ENCODE results near the gene RAB8A. TPM values are rescaled to one million over a fixed set of nuclear protein-coding genes. Genes with fewer than 3 reads are reported as not detected.
"Not testable (repeated sequence)": the region's sequence is repeated elsewhere in the genome, so short reads cannot be mapped to it uniquely, and the experiment has no call there.

The RAB8A gene
- total RNA-seq, 1 donor from 2014 or later = 31.3 TPM

GRCh38 chr19:16167055-16167454 lies 55.4 kb downstream of the RAB8A start:
- Histone ChIP-seq H3K9me3 (ENCODE audit: control insufficient read depth in 3 of 3, low read length in 3 of 3) (peaks cover 0 to 2% (median 0%) of the 10 kb centered on the region in 3 donors), H3K4me3 (ENCODE audit: low read length in 3 of 3) (no peak overlapping the region), H3K4me1 (ENCODE audit: control insufficient read depth in 3 of 3, insufficient read depth in 3 of 3, low read length in 3 of 3) (no peaks in the 10 kb centered on the region), H3K36me3 (ENCODE audit: control insufficient read depth in 3 of 3, insufficient read depth in 3 of 3, low read length in 3 of 3) (no peaks in the 10 kb centered on the region), H3K9ac (ENCODE audit: low read depth in 1 of 3, low read length in 3 of 3) (no peak overlapping the region), H3K27me3 (ENCODE audit: control insufficient read depth in 3 of 3, insufficient read depth in 3 of 3, low read length in 3 of 3) (peaks cover 0 to 4% (median 0%) of the 10 kb centered on the region in 3 donors), H3K27ac (ENCODE audit: low read depth, low read length) (no peak overlapping the region)

- H3K27me3 ChIP-seq (ENCODE audit: control insufficient read depth in 3 of 3, insufficient read depth in 3 of 3, low read length in 3 of 3) = peaks cover 6 to 10% (median 6%) of the 10 kb centered on the region in 3 donors
- H3K27ac ChIP-seq (ENCODE audit: low read depth, low read length) = no peak overlapping the region
- H3K9ac ChIP-seq (ENCODE audit: low read depth in 1 of 3, low read length in 3 of 3) = no peak overlapping the region
- peaks cover 0 to 2% (median 0%) of the 10 kb centered on the region in 3 donors for H3K9me3 ChIP-seq (ENCODE audit: control insufficient read depth in 3 of 3, low read length in 3 of 3)
- H3K4me3 ChIP-seq (ENCODE audit: low read length in 3 of 3) = no peak overlapping the region
- no peaks in the 10 kb centered on the region for H3K36me3 ChIP-seq (ENCODE audit: control insufficient read depth in 3 of 3, insufficient read depth in 3 of 3, low read length in 3 of 3)
- no peaks in the 10 kb centered on the region for H3K4me1 ChIP-seq (ENCODE audit: control insufficient read depth in 3 of 3, insufficient read depth in 3 of 3, low read length in 3 of 3)
Observed at GRCh38 chr19:16168465-16169081, 56.9 kb downstream of the RAB8A start.

GRCh38 chr19:16170134-16170533 lies 58.4 kb downstream of the RAB8A start:
- Histone ChIP-seq H3K9ac (ENCODE audit: low read depth in 1 of 3, low read length in 3 of 3) (no peak overlapping the region), H3K36me3 (ENCODE audit: control insufficient read depth in 3 of 3, insufficient read depth in 3 of 3, low read length in 3 of 3) (no peaks in the 10 kb centered on the region), H3K27ac (ENCODE audit: low read depth, low read length) (no peak overlapping the region), H3K4me3 (ENCODE audit: low read length in 3 of 3) (no peak overlapping the region), H3K4me1 (ENCODE audit: control insufficient read depth in 3 of 3, insufficient read depth in 3 of 3, low read length in 3 of 3) (no peaks in the 10 kb centered on the region), H3K27me3 (ENCODE audit: control insufficient read depth in 3 of 3, insufficient read depth in 3 of 3, low read length in 3 of 3) (peaks cover 6 to 11% (median 7%) of the 10 kb centered on the region in 3 donors), H3K9me3 (ENCODE audit: control insufficient read depth in 3 of 3, low read length in 3 of 3) (peaks cover 0 to 2% (median 0%) of the 10 kb centered on the region in 3 donors)

GRCh38 chr19:16175954-16176353 lies 64.3 kb downstream of the RAB8A start:
- no peak overlapping the region for H3K4me3 ChIP-seq (ENCODE audit: low read length in 3 of 3)
- no peaks in the 10 kb centered on the region for H3K9me3 ChIP-seq (ENCODE audit: control insufficient read depth in 3 of 3, low read length in 3 of 3)

GRCh38 chr19:16178866-16179265 lies 67.2 kb downstream of the RAB8A start:
- not testable (repeated sequence) for H3K27me3 ChIP-seq (ENCODE audit: control insufficient read depth in 3 of 3, insufficient read depth in 3 of 3, low read length in 3 of 3); H3K36me3 ChIP-seq (ENCODE audit: control insufficient read depth in 3 of 3, insufficient read depth in 3 of 3, low read length in 3 of 3); H3K9ac ChIP-seq (ENCODE audit: low read depth in 1 of 3, low read length in 3 of 3)

More at GRCh38 chr19:16175954-16176353, 64.3 kb downstream of the RAB8A start:
- H3K9ac ChIP-seq (ENCODE audit: low read depth in 1 of 3, low read length in 3 of 3) = no peak overlapping the region
- no peaks in the 10 kb centered on the region for H3K36me3 ChIP-seq (ENCODE audit: control insufficient read depth in 3 of 3, insufficient read depth in 3 of 3, low read length in 3 of 3)
- no peaks in the 10 kb centered on the region for H3K4me1 ChIP-seq (ENCODE audit: control insufficient read depth in 3 of 3, insufficient read depth in 3 of 3, low read length in 3 of 3)
- peaks cover 6 to 11% (median 8%) of the 10 kb centered on the region in 3 donors for H3K27me3 ChIP-seq (ENCODE audit: control insufficient read depth in 3 of 3, insufficient read depth in 3 of 3, low read length in 3 of 3)
- H3K27ac ChIP-seq (ENCODE audit: low read depth, low read length) = no peak overlapping the region

GRCh38 chr19:16180611-16181010 lies 68.9 kb downstream of the RAB8A start:
- Histone ChIP-seq H3K9ac (ENCODE audit: low read depth in 1 of 3, low read length in 3 of 3) (no peak overlapping the region), H3K4me3 (ENCODE audit: low read length in 3 of 3) (no peak overlapping the region), H3K4me1 (ENCODE audit: control insufficient read depth in 3 of 3, insufficient read depth in 3 of 3, low read length in 3 of 3) (peaks cover 3 to 7% (median 3%) of the 10 kb centered on the region in 3 donors)

More at GRCh38 chr19:16178866-16179265, 67.2 kb downstream of the RAB8A start:
- H3K4me3 ChIP-seq (ENCODE audit: low read length in 3 of 3); H3K4me1 ChIP-seq (ENCODE audit: control insufficient read depth in 3 of 3, insufficient read depth in 3 of 3, low read length in 3 of 3); H3K9me3 ChIP-seq (ENCODE audit: control insufficient read depth in 3 of 3, low read length in 3 of 3); H3K27ac ChIP-seq (ENCODE audit: low read depth, low read length): not testable (repeated sequence)

More at GRCh38 chr19:16180611-16181010, 68.9 kb downstream of the RAB8A start:
- H3K27me3 ChIP-seq (ENCODE audit: control insufficient read depth in 3 of 3, insufficient read depth in 3 of 3, low read length in 3 of 3) = peaks cover 0 to 5% (median 0%) of the 10 kb centered on the region in 3 donors
- H3K9me3 ChIP-seq (ENCODE audit: control insufficient read depth in 3 of 3, low read length in 3 of 3) = no peaks in the 10 kb centered on the region
- H3K36me3 ChIP-seq (ENCODE audit: control insufficient read depth in 3 of 3, insufficient read depth in 3 of 3, low read length in 3 of 3) = no peaks in the 10 kb centered on the region
- no peak overlapping the region for H3K27ac ChIP-seq (ENCODE audit: low read depth, low read length)

Other genes with a start within 250 kb of the RAB8A start
- not detected for gene CYP4F2, start 213.8 kb upstream of the RAB8A start, total RNA-seq
- gene CYP4F11, start 177.4 kb upstream of the RAB8A start, total RNA-seq = not detected
- gene OR10H4, start 162.9 kb upstream of the RAB8A start, total RNA-seq = not detected
- 122 TPM for gene TPM4, start 35.4 kb upstream of the RAB8A start, total RNA-seq
- 0.52 TPM for gene HSH2D, start 31.8 kb downstream of the RAB8A start, total RNA-seq
- not detected for gene CIB3, start 61.6 kb downstream of the RAB8A start, total RNA-seq
- gene FAM32A, start 73.5 kb downstream of the RAB8A start, total RNA-seq = 54.3 TPM
- gene AP1M1, start 86.0 kb downstream of the RAB8A start, total RNA-seq = 12.5 TPM
- 14.1 TPM for gene KLF2, start 212.9 kb downstream of the RAB8A start, total RNA-seq

All from skeletal muscle tissue (tissue), 4 donors.